ENCODE results near the gene CFAP299.
"Not testable (repeated sequence)": the region's sequence is repeated elsewhere in the genome, so short reads cannot be mapped to it uniquely, and the experiment has no call there.

Gene CFAP299

DNA sequence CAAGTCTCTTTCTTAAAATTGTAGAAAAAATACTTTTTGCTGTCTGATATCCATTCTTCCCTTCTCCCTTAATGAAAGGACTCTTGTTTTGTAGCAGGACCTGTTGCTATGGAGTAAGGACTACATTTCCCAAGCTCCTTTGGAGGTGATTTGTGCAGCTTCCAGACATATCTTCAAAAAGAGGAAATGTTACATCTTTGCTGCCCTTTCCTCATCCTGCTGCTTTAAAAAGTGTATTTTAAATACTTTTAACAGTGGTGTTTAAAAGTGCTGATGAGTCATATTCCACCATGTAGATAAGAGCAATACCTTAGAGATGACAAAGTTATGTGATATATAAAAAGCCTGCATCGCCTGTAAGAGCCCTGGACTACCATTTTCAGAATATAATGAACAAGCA is 98.7 kb downstream of the CFAP299 start:
- FAIRE-seq (no peak), DNase-seq (ENCODE audit: insufficient read length, low spot score) (no peak)

GRCh38 chr4:80438016-80438415 is 102.5 kb downstream of the CFAP299 start:
- no peak for FAIRE-seq
- DNase-seq (ENCODE audit: insufficient read length, low spot score), result no peak
- no peak for TF ChIP-seq CTCF (IDR thresholded peaks at IDR 0.05; ENCODE audit: insufficient read depth, missing control alignments)

More for the DNA sequence above, 98.7 kb downstream of the CFAP299 start:
- TF ChIP-seq CTCF (IDR thresholded peaks at IDR 0.05; ENCODE audit: insufficient read depth, missing control alignments), result no peak

DNA sequence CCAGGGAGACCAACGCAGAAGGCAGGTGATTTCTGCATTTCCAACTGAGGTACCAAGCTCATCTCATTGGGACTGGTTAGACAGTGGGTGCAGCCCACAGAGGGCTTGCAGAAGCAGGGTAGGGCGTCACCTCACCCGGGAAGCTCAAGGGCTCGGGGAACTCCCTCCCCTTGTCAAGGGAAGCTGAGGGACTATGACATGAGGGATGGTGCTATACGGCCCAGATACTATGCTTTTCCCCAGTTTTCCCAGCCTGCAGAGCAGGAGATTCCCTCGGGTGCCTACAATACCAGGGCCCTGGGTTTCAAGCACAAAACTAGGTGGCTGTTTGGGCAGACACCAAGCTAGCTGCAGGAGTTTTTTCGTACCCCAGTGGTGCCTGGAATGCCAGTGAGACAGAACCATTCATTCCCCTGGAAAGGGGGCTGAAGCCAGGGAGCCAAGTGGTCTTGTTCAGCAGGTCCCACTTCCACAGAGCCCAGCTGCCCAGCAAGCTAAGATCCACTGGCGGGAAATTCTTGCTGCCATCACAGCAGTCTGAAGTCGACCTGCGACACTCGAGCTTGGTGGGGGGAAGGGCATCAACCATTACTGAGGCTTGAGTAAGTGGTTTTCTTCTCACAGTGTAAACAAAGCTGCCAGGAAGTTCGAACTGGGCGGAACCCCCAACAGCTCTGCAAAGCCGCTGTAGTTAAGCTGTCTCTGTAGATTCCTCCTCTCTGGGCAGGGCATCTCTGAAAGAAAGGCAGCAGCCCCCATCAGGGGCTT is 103.9 kb downstream of the CFAP299 start:
- DNase-seq (ENCODE audit: insufficient read length, low spot score); FAIRE-seq: not testable (repeated sequence)

DNA sequence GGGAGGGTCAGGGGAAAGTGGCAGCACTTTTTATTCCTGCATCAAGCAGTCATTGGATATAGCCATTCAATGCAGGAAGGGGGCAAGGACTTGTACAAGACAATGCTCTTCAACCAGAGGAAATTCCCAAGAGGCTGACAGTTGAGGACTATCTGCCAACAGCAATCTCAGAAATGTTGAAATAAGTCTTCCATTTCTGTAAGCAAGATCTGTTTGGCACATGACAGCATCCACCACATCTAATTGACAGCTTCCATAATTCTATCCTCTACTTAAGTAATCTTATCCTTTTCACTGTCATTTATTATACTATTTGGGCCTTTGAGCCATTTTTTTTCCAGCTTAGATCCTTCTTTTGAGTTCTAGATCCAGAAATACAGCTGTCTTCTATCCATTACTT is 110.7 kb downstream of the CFAP299 start:
- no peak for DNase-seq (ENCODE audit: insufficient read length, low spot score)
- FAIRE-seq, result no peak
- no peak for TF ChIP-seq CTCF (IDR thresholded peaks at IDR 0.05; ENCODE audit: insufficient read depth, missing control alignments)

DNA sequence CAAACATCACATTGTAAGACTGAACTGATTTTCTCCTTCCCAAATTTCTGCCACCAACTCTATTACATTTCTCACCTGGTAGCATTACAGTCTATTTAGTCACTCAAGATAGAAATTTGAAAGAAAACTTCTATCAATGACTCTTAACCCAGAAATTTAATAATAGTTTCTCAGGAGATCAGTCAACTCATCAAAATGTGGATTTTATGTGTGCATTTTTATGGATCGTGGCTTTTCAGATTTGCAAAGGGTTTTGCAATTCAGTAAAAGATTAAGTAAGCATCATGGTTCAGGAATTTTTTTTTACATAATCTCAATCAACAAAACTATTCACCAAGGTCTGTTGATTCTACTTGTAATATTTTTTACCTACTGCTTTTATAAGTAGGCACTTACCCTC is 111.1 kb downstream of the CFAP299 start:
- no peak for FAIRE-seq
- no peak for DNase-seq (ENCODE audit: insufficient read length, low spot score)
- no peak for TF ChIP-seq CTCF (IDR thresholded peaks at IDR 0.05; ENCODE audit: insufficient read depth, missing control alignments)

DNA sequence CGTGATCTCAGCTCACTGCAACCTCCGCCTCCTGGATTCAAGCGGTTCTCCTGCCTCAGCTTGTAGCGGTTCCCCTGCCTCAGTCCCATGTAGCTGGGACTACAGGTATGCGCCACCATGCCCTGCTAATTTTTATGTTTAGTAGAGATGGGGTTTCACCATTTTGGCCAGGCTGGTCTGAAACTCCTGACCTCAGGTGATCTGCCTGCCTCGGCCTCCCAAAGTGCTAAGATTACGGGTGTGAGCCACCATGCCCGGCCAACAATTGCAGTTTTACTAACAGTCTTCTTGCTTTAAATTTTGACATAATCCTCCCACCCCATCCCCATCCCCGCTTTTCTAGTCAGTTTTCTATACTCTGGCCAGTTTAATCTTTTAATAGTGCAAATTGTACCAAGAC is 112.0 kb downstream of the CFAP299 start:
- DNase-seq (ENCODE audit: insufficient read length, low spot score), result no peak
- TF ChIP-seq CTCF (IDR thresholded peaks at IDR 0.05; ENCODE audit: insufficient read depth, missing control alignments), result no peak
- FAIRE-seq, result no peak

DNA sequence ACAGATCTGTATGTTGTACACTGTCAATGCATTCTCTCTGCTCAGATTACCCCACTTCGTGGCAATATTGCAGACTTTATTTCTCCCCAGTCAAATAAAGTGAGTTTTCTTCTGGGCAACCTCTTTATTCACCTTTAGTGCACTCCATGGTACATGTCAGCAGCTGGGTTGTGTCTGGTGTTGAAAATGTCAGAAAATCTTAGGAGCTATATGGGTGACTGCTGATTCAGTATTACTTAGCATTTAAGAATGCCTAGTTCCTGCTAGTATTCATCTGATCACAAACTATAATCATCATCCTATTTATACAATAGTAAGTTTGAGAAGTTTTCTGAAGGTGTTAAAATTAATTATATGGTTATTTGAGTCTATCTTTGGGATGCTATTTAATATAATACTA is 112.5 kb downstream of the CFAP299 start:
- no peak for TF ChIP-seq CTCF (IDR thresholded peaks at IDR 0.05; ENCODE audit: insufficient read depth, missing control alignments)
- no peak for FAIRE-seq
- DNase-seq (ENCODE audit: insufficient read length, low spot score), result no peak

Measured in D721Med (cell line).